HCT116 (cell line): ENCODE measurements around the gene SH3BP4.

Experiments
- CBX3 ChIP-seq: IDR thresholded peaks from 2 replicates; pipeline ENCODE4 v1.6.1; 2012; ENCODE audit warnings: low read depth
- CTCF ChIP-seq, 3 experiments: fragments of 200-600 bp in 1 of 3; sonication (generic) in 1 of 3; IDR thresholded peaks in 2 of 3; conservative IDR thresholded peaks in 1 of 3; 2 replicates each; pipeline ENCODE4 v1.5.1; 2012 to 2017; ENCODE audit warnings: low read depth in 2 of 3, low read length in 2 of 3, antibody characterized with exemption in 1 of 3, borderline replicate concordance in 1 of 3, control low read depth in 1 of 3, mild to moderate bottlenecking in 1 of 3, mixed read lengths in 1 of 3, mixed run types in 1 of 3, moderate library complexity in 1 of 3; ENCODE audit not compliant: insufficient read depth in 1 of 3
- EZH2 ChIP-seq: fragments of 200-600 bp; sonication (generic); IDR thresholded peaks from 2 replicates; pipeline ENCODE4 v1.6.1; 2017; ENCODE audit warnings: antibody characterized with exemption, mixed run types
- EZH2phosphoT487 ChIP-seq: fragments of 200-600 bp; IDR thresholded peaks from 2 replicates; pipeline ENCODE4 v1.6.1; 2018; ENCODE audit warnings: antibody characterized with exemption, borderline replicate concordance
- JUND ChIP-seq: IDR thresholded peaks from 2 replicates; pipeline ENCODE4 v1.6.1; 2012
- MAX ChIP-seq: IDR thresholded peaks from 2 replicates; pipeline ENCODE4 v1.6.1; 2012
- POLR2A ChIP-seq: IDR thresholded peaks from 2 replicates; pipeline ENCODE4 v1.7.0; 2011; ENCODE audit warnings: borderline replicate concordance; ENCODE audit not compliant: insufficient read depth, insufficient read length; ENCODE audit errors: extremely low read depth
- POLR2AphosphoS5 ChIP-seq: IDR thresholded peaks from 2 replicates; pipeline ENCODE4 v1.6.1; 2011; ENCODE audit warnings: mild to moderate bottlenecking, low read depth, low read length, moderate library complexity
- RAD21 ChIP-seq: IDR thresholded peaks from 2 replicates; pipeline ENCODE4 v1.6.1; 2012; ENCODE audit warnings: low read depth, mild to moderate bottlenecking
- SP1 ChIP-seq: IDR thresholded peaks from 2 replicates; pipeline ENCODE4 v1.6.1; 2012; ENCODE audit warnings: low read depth
- TCF7L2 ChIP-seq: IDR thresholded peaks from 2 replicates; pipeline ENCODE4 v1.7.0; 2011; ENCODE audit warnings: borderline replicate concordance, inconsistent platforms; ENCODE audit not compliant: insufficient read depth, insufficient read length; ENCODE audit errors: extremely low read depth
- YY1 ChIP-seq: IDR thresholded peaks from 2 replicates; pipeline ENCODE4 v1.6.1; 2011; ENCODE audit warnings: low read length, low read depth, moderate library complexity, mild to moderate bottlenecking; ENCODE audit not compliant: insufficient replicate concordance; ENCODE audit errors: extremely low read depth
- ZNF274 ChIP-seq: fragments of 200-500 bp; sonication (Bioruptor generic); IDR thresholded peaks from 2 replicates; pipeline ENCODE4 v1.6.1; 2014; ENCODE audit warnings: mild to moderate bottlenecking, low read depth, low read length, inconsistent platforms
- TF ChIP-seq, protein P1 (sequence below): IDR thresholded peaks from 2 replicates; pipeline ENCODE4 v1.6.1; 2012; ENCODE audit warnings: low read depth

GRCh38 chr2:235031686-235032373 is 80.0 kb downstream of the SH3BP4 start:
- no peak for TF ChIP-seq POLR2A
- TF ChIP-seq JUND = no peak
- no peak for TF ChIP-seq CTCF (IDR thresholded peaks at IDR 0.05 in 2 of 3, conservative IDR thresholded peaks at IDR 0.05 in 1 of 3; ENCODE audit: borderline replicate concordance in 1 of 3, insufficient read depth in 1 of 3, low read depth in 2 of 3, low read length in 2 of 3)
- no peak for TF ChIP-seq SP1
- TF ChIP-seq CBX3 = no peak
- no peak for TF ChIP-seq EZH2phosphoT487
- no peak for TF ChIP-seq EZH2
- no peak for TF ChIP-seq TCF7L2
- TF ChIP-seq, protein P1, sequence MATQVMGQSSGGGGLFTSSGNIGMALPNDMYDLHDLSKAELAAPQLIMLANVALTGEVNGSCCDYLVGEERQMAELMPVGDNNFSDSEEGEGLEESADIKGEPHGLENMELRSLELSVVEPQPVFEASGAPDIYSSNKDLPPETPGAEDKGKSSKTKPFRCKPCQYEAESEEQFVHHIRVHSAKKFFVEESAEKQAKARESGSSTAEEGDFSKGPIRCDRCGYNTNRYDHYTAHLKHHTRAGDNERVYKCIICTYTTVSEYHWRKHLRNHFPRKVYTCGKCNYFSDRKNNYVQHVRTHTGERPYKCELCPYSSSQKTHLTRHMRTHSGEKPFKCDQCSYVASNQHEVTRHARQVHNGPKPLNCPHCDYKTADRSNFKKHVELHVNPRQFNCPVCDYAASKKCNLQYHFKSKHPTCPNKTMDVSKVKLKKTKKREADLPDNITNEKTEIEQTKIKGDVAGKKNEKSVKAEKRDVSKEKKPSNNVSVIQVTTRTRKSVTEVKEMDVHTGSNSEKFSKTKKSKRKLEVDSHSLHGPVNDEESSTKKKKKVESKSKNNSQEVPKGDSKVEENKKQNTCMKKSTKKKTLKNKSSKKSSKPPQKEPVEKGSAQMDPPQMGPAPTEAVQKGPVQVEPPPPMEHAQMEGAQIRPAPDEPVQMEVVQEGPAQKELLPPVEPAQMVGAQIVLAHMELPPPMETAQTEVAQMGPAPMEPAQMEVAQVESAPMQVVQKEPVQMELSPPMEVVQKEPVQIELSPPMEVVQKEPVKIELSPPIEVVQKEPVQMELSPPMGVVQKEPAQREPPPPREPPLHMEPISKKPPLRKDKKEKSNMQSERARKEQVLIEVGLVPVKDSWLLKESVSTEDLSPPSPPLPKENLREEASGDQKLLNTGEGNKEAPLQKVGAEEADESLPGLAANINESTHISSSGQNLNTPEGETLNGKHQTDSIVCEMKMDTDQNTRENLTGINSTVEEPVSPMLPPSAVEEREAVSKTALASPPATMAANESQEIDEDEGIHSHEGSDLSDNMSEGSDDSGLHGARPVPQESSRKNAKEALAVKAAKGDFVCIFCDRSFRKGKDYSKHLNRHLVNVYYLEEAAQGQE = no peak
- TF ChIP-seq POLR2AphosphoS5 = no peak
- TF ChIP-seq YY1 = no peak
- TF ChIP-seq ZNF274 = no peak
- no peak for TF ChIP-seq RAD21
- TF ChIP-seq MAX = no peak
